GM19035 (cell line): ENCODE data around the gene CFAP97D1.
"Not testable (repeated sequence)": the region's sequence is repeated elsewhere in the genome, so short reads cannot be mapped to it uniquely, and the experiment has no call there.

Source experiments
- ATAC-seq: cut with Tn5 transposase; IDR thresholded peaks from one replicate; pipeline ENCODE4 v1.9.1; 2021; ENCODE audit not compliant: unreplicated experiment

The CFAP97D1 gene

DNA sequence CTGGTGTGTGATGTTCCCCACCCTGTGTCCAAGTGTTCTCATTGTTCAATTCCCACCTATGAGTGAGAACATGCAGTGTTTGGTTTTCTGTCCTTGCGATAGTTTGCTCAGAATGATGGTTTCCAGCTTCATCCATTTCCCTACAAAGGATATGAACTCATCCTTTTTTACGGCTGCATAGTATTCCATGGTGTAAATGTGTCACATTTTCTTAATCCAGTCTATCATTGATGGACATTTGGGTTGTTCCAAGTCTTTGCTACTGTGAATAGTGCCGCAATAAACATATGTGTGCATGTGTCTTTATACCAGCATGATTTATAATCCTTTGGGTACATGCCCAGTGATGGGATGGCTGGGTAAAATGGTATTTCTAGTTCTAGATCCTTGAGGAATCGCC, 12.4 kb downstream of the CFAP97D1 start:
- ATAC-seq: not testable (repeated sequence)

- not testable (repeated sequence) for ATAC-seq
Measured at GRCh38 chr17:43798024-43798423, 17.8 kb downstream of the CFAP97D1 start.

GRCh38 chr17:43799047-43799446, 18.8 kb downstream of the CFAP97D1 start:
- no peak for ATAC-seq

DNA sequence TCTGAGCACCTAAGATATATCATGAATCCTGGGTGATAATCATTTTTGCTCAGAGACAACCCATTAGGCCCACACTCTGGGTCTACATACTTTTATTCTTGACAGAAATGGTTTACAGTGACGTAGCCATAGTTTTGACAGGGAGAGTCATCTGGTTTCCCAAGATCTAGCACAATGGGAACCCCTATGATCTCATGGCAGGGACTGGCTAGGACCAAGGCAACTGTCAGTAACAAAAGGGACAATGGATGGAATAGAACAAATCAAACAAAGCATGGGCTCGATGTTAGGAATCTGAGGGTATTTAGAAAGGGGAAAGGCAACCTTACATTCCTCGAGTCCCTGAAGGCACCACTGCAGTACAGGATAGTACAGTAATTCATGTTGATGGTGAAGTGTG, 20.5 kb downstream of the CFAP97D1 start:
- no peak for ATAC-seq

DNA sequence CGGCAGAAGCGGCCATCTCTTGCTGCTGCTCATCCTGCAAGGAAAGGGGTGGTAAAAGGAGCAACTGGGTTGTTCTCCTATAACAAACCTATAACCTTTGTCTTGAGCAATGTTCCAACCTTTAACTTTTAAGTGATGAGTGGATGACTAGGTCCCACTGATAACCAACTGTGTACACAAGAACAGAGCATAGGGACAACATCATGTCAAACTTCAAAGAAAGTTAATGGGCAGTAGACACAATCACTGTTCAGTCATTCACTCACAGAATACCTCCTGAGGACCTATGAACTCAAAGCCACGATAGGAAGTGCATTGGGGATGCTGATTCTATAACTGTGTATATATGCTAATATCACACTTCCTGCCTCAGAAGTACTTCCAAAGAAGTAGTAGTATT, 21.6 kb downstream of the CFAP97D1 start:
- no peak for ATAC-seq

- ATAC-seq: no peak
Measured at GRCh38 chr17:43803758-43804157, 23.5 kb downstream of the CFAP97D1 start.

GRCh38 chr17:43805117-43805516, 24.9 kb downstream of the CFAP97D1 start:
- no peak for ATAC-seq

DNA sequence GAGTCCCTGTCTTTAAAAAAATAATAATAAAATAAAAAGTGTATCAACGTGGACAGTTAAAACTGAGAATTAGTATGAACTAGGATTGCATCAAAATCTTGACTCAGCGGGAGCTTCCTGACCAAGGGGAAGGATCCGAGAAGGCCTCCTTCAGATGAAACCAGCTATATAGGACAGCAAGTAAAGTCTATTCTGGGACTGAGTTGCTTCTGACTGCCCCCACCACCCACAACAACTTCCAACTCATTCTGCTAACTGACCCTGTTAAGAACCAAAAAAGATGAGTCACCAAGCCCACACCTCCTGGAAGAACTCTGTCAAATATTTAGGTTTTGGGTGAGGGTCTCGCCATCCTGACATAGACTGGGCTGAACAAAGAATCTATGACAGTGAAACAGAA, 27.8 kb downstream of the CFAP97D1 start:
- no peak for ATAC-seq

DNA sequence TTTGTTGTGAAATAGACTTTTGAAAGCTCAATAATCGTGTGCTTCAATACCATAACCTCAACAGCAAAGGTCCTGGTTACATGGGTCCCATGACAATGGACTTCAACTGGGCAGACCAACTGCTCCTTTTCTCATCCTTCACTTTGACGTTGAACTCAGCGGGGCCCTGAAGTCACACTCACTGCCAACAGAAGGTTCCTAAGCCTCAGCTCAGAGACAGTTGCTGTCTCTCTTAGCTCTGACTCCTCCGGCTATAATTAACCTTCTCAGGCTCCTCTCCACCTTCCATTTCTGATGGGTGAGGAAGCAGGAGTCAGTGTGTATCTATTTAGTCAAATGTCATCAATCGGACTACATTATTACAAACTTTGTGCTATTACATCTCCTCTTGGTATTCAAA, 28.9 kb downstream of the CFAP97D1 start:
- no peak for ATAC-seq

- no peak for ATAC-seq
Measured at GRCh38 chr17:43810226-43810715, 30.0 kb downstream of the CFAP97D1 start.

GRCh38 chr17:43810823-43811222, 30.6 kb downstream of the CFAP97D1 start:
- no peak for ATAC-seq

DNA sequence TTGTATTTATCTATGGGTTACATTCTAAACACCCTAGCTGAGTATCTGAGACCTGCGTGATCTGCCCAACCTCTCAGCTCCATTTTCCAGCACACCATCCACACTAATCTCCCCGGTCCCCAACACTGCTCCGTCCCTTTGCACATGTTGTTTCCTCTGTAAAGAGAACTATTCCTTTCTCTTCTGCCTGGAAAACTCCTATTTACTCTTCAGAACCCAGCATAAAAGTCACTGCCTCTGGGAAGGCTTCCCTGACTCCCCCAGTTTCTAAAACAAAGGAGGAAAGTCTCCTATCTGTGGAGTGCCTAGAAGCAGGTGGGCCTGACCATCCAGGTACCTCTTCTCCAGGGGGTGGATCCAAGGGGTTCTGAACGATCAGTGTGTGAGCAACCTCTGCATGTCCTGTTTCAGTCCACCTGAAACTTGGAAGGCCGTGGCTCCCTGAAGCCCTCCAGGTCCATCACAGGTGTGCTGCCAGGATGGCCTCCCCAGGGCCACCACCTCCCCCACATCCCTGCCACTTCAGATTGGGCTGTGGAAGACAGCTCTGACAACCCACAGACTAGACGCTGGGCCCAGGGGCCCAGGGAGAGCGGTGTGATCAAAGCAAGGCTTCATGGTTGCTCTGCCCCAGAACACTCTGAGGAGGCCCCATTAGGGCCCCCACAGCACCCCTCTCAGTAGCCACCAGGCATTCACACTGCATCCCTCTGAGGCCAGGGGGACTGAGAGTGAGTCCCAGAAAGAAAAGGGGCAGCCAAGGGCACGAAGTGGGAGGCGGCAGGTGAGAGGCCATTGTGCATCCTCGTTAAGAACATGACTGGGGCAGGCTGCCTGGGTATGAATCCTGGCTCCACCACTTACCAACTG, 32.4 kb downstream of the CFAP97D1 start:
- ATAC-seq: no peak

DNA sequence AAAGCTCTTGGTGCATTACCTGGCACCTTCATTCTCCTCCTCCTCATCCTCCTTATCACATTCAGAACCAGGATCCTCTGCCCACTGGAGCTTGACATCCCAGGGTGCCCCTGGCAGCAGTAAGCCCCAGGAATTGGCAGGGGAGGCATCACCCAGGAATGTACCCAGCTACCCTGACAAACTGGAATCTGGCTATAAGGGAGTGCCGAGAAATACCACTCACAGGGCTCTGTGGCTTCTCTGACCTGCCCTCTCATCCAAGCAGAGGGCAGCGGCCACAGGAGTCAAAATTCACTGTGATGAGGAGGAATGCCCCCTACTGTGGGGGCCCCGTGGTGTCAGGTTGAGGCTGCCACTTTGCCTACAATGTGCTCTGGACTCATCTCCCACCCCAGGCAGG, 33.2 kb downstream of the CFAP97D1 start:
- no peak for ATAC-seq

DNA sequence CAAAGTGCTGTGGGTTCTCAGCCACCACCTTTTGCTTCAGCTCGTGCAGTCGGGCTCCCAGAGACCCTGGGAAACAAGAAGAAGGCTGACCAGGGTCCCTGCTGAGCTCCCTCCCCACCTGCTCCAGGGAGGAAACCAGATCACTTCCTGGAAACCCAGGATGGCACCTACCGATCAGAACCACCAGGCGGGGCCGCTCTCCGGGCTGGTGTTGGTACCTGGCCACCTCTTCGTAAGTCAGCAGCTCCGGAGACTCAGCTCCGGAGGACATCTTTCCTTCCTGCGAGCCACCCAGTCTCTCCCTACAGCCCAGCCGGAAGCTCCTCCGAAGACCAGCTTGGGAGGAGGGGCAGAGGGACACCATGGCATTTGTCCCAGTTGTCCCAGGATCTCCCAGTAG, 33.8 kb downstream of the CFAP97D1 start:
- ATAC-seq: no peak

GRCh38 chr17:43814714-43815113, 34.5 kb downstream of the CFAP97D1 start:
- ATAC-seq: no peak

DNA sequence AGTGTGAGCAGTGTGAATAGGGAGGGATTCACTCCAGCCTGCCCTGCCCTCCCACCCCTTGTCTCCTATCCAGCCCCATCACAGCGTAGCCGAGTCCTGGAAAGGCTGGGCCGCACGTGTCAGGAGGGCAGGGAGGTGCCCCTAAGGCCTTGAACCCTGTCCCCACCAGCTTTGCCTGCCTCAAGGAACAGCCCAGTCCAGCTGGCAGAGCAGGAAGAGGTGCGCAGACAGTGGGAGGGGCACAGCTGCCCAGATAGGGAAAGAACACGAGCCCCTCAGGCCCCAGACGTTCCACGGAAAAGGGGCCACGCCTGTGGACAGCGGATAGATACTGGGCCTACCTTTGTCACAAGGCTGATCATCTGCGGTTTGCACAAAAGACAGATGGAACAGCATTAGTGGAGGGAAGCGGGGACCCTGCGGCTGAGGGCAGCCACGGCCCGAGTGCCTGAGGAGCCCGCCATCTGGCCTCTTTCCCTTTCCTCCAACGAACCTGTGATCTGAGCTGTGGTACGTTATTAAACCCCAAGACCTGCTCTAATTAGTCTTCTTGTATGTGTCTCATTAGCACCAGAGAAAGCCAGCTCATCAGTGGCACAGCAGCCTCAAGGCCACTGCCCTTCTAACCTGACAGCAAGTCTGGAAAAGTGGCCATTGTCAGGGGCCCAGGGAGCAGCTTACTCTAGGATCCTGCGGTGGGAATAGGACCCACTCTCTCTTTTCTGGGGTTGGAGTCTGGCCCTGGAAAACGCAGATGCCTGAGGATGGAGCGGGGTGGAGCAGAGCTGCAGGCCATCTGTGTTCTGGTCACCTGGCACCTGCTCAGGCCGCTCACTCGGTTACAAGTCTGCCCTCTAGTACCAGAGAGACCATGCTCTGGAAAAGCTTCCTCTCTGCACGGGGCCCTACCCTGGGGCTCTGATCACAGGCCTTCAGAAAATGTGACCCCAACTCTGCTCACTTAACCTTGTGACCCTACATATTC, 36.4 kb downstream of the CFAP97D1 start:
- no peak for ATAC-seq

DNA sequence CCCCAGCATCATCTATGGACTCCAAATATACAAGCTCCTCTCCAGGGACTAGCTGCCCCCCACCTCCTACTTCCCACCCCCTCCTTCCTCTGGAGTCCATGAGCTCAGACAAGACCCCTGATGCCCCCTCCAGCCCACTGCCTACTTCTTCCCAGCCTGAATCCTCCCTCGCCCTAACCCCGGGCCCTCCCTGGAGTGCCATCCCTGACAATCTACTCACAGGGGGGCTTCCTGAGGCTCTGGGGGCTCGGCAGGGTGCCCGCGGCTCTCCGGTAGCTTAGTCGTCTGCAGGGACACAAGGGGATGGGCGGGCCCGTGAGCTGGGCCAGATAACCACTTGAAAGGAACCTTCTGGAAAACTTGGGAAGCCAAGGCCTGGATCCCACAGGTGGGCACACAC, 37.6 kb downstream of the CFAP97D1 start:
- no peak for ATAC-seq

DNA sequence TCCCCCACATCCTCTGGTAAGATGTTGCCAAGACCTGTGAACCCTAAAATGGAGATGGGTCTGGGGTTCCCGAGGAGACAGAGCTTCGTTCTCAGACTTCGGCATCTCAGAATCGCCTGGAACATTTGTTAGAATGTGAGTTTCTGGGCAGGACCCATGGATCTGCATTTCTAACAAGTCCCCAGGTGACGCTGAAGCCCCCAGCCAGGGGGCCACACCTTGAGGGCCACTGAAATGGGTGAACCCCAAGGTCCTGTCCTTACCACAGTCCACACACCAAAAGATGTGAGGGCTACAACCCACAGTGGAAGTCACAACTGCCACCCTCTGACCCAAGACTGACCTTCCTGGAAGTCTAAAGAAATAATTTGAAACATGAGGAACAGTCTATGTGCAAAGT, 38.7 kb downstream of the CFAP97D1 start:
- ATAC-seq: no peak

- no peak for ATAC-seq
Measured at GRCh38 chr17:43820759-43821158, 40.5 kb downstream of the CFAP97D1 start.

DNA sequence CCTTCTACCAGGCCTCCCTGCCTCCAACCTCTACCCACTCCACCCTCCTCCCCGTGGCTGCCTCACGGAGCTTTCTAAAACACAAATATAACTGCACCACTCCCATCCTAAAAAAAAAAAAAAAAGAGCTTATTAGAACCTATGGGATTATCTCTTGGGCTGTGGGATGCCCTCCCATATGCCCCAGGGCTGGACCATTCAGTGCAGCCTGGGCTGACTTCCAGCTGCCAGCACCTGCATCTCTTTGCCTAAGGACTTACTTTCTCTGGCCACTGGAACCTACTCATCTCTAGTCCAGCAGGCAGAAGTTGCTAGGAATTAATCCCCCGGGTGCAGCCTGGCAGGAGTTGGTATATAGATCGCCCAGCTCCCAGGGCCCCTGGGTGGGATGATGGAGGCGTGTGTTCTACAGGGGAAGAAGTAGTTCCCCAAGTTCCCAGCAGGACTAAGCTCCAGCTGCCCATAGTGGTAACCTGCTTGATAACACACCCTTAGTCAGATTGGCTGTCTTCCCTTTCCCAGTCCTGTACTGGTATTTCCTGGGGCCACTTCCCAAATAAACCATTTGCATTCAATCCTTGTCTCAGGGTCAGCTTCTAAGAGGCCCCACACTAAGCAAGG, 42.4 kb downstream of the CFAP97D1 start:
- no peak for ATAC-seq
